ENCODE results near the gene PITPNM3.

PITPNM3 gene

GRCh38 chr17:6443692-6444570 lies 112.4 kb downstream of the PITPNM3 start, which contains the start of gene PIMREG:
Gene PIMREG (plus strand): TSS chr17:6444455. CDS start chr17:6445111, 656 bp downstream.
- DNase-seq (ENCODE audit: low read depth): peak; percentile 86

- DNase-seq (ENCODE audit: low read depth): no peak
Measured at GRCh38 chr17:6442775-6443174, 113.6 kb downstream of the PITPNM3 start.

GRCh38 chr17:6439951-6440350 lies 116.4 kb downstream of the PITPNM3 start:
- no peak for DNase-seq (ENCODE audit: low read depth)

GRCh38 chr17:6437956-6438355 lies 118.4 kb downstream of the PITPNM3 start:
- DNase-seq (ENCODE audit: low read depth): no peak

GRCh38 chr17:6437466-6437865 lies 118.9 kb downstream of the PITPNM3 start:
- no peak for DNase-seq (ENCODE audit: low read depth)

GRCh38 chr17:6435968-6436367 lies 120.4 kb downstream of the PITPNM3 start:
- peak; percentile 33 for DNase-seq (ENCODE audit: low read depth)

- no peak for DNase-seq (ENCODE audit: low read depth)
Measured at GRCh38 chr17:6435051-6435450, 121.3 kb downstream of the PITPNM3 start, which contains the start of gene AIPL1. Gene AIPL1 (minus strand): TSS chr17:6435121. CDS start chr17:6435104, 17 bp downstream.

GRCh38 chr17:6430769-6431168 lies 125.6 kb downstream of the PITPNM3 start:
- no peak for DNase-seq (ENCODE audit: low read depth)

GRCh38 chr17:6429266-6429665 lies 127.1 kb downstream of the PITPNM3 start:
- no peak for DNase-seq (ENCODE audit: low read depth)

- no peak for DNase-seq (ENCODE audit: low read depth)
Measured at GRCh38 chr17:6428207-6428965, 128.0 kb downstream of the PITPNM3 start.

GRCh38 chr17:6427279-6427781 lies 129.0 kb downstream of the PITPNM3 start:
- no peak for DNase-seq (ENCODE audit: low read depth)

GRCh38 chr17:6426356-6427101 lies 129.8 kb downstream of the PITPNM3 start:
- no peak for DNase-seq (ENCODE audit: low read depth)

- no peak for DNase-seq (ENCODE audit: low read depth)
Measured at GRCh38 chr17:6425407-6425806, 130.9 kb downstream of the PITPNM3 start.

GRCh38 chr17:6423931-6424330 lies 132.4 kb downstream of the PITPNM3 start:
- no peak for DNase-seq (ENCODE audit: low read depth)

- DNase-seq (ENCODE audit: low read depth): no peak
Measured at GRCh38 chr17:6422654-6423241, 133.6 kb downstream of the PITPNM3 start.

- DNase-seq (ENCODE audit: low read depth): peak; percentile 44
Measured at GRCh38 chr17:6421700-6422604, 134.4 kb downstream of the PITPNM3 start.

- DNase-seq (ENCODE audit: low read depth): no peak
Measured at GRCh38 chr17:6420173-6420641, 136.1 kb downstream of the PITPNM3 start.

- no peak for DNase-seq (ENCODE audit: low read depth)
Measured at GRCh38 chr17:6415616-6416015, 140.7 kb downstream of the PITPNM3 start.

GRCh38 chr17:6413065-6413464 lies 143.3 kb downstream of the PITPNM3 start:
- no peak for DNase-seq (ENCODE audit: low read depth)

- no peak for DNase-seq (ENCODE audit: low read depth)
Measured at GRCh38 chr17:6408735-6409134, 147.6 kb downstream of the PITPNM3 start.

Data from activated T-helper 1 cell treated with Interleukin-2 at 50 U/mL for 16 hours (primary cell).